Left lung (tissue), 10 donors: ENCODE results near the gene BSPRY. TPM values are rescaled to one million over a fixed set of nuclear protein-coding genes. Genes with fewer than 3 reads are reported as not detected.

Experiments
- ATAC-seq: fragments of 200-7000 bp; cut with Tn5 transposase; one replicate; pipeline ENCODE4 v1.9.1; 2020; ENCODE audit warnings: moderate library complexity
- DNase-seq, 4 donors: peaks; one replicate each; pipeline ENCODE4 v3.0.0-alpha.2; 2013 to 2020
- H3K27ac ChIP-seq, 2 donors: fragments of 200-600 bp; sonication (generic) in 1 of 2; one replicate each; pipeline versions ENCODE4 v1.5.0 to v1.8.0; 2020 to 2021
- H3K27me3 ChIP-seq, 2 donors: fragments of 200-600 bp; sonication (generic) in 1 of 2; one replicate each; pipeline versions ENCODE4 v1.5.0 to v1.8.0; 2020 to 2021
- H3K36me3 ChIP-seq, 2 donors: fragments of 200-600 bp; sonication (generic) in 1 of 2; one replicate each; pipeline versions ENCODE4 v1.5.0 to v1.8.0; 2020 to 2021
- H3K4me1 ChIP-seq, 2 donors: fragments of 200-600 bp; one replicate each; pipeline ENCODE4 v1.8.0; 2021
- H3K4me3 ChIP-seq, 2 donors: fragments of 200-600 bp; sonication (generic) in 1 of 2; one replicate each; pipeline versions ENCODE4 v1.5.0 to v1.8.0; 2020 to 2021; ENCODE audit warnings: mild to moderate bottlenecking in 1 of 2
- H3K9me3 ChIP-seq, 2 donors: fragments of 200-600 bp; sonication (generic) in 1 of 2; one replicate each; pipeline versions ENCODE4 v1.5.0 to v1.8.0; 2020 to 2021
- CTCF ChIP-seq, 2 donors: fragments of 200-600 bp; sonication (generic) in 1 of 2; IDR thresholded peaks; one replicate each; pipeline versions ENCODE4 v1.5.0 to v1.8.0; 2021; ENCODE audit warnings: antibody characterized with exemption in 2 of 2
- intact Hi-C, 2 donors: fragments of 100-400 bp; cut with DNase I; formaldehyde crosslinking; loops; one replicate each; pipeline versions ENCODE4 v1.11.2 to v1.14.2; 2022
- polyA plus RNA-seq, 6 donors: library from polyadenylated mRNA; unstranded; fragments of 120-200 nt; gene quantifications; one replicate each; pipeline ENCODE4 v1.2.1, GENCODE V29; 2013; ENCODE audit not compliant: insufficient read length in 6 of 6
- total RNA-seq, 2 donors: library from RNA; stranded (reverse); fragmentation: NEBNext Ultra II Directional; extraction: Animal tissue kit (Norgen Biotek cat#: 25700); gene quantifications; one replicate each; pipeline ENCODE4 v1.2.1, GENCODE V29; 2021
- donor health status: DM: no; HTN: yes; CAD: no.
- donor health status: DM: no; HTN: no; CAD: no.

The BSPRY gene
- total and polyA plus RNA-seq, 8 donors: 7.5 to 17.9 (median 8.4) TPM

- Histone ChIP-seq H3K36me3 (no peaks in the 10 kb centered on the region), H3K4me1 (peaks cover 11 to 22% of the 10 kb centered on the region in 2 donors), H3K27me3 (peaks cover 11 to 21% of the 10 kb centered on the region in 2 donors), H3K27ac (no peak overlapping the region), H3K4me3 (no peak overlapping the region), H3K9me3 (no peaks in the 10 kb centered on the region)
- intact Hi-C loops: no loop called here
- no peak for TF ChIP-seq CTCF (IDR thresholded peaks at IDR 0.05)
- ATAC-seq (no peak), DNase-seq (no peak)
These were observed 3.7 kb upstream of the BSPRY start for GRCh38 chr9:113345671-113346070.

GRCh38 chr9:113348437-113348836 lies 904 bp upstream of the BSPRY start:
- no peaks in the 10 kb centered on the region for H3K36me3 ChIP-seq
- no peak for ATAC-seq
- H3K27ac ChIP-seq: no peak overlapping the region
- DNase-seq: no peak
- no peaks in the 10 kb centered on the region for H3K9me3 ChIP-seq
- peaks cover 12 to 34% of the 10 kb centered on the region in 2 donors for H3K27me3 ChIP-seq
- H3K4me3 ChIP-seq: no peak overlapping the region
- intact Hi-C loops: no loop called here
- peaks cover 11 to 24% of the 10 kb centered on the region in 2 donors for H3K4me1 ChIP-seq
- no peak for TF ChIP-seq CTCF (IDR thresholded peaks at IDR 0.05)

GRCh38 chr9:113349066-113349444 lies 286 bp upstream of the BSPRY start:
- intact Hi-C loops: no loop called here
- peak overlapping the region in 1 of 2 donors; percentile 53 for H3K4me3 ChIP-seq
- ATAC-seq: peak; percentile 17

GRCh38 chr9:113350107-113350661 lies 843 bp downstream of the BSPRY start:
- Histone ChIP-seq H3K9me3 (no peaks in the 10 kb centered on the region), H3K36me3 (no peaks in the 10 kb centered on the region), H3K27me3 (peaks cover 12 to 34% of the 10 kb centered on the region in 2 donors), H3K27ac (no peak overlapping the region), H3K4me1 (peaks cover 6 to 24% of the 10 kb centered on the region in 2 donors), H3K4me3 (peak overlapping the region; percentile 42 to 53)
- DNase-seq (no peak), ATAC-seq (peak; percentile 55)
- no peak for TF ChIP-seq CTCF (IDR thresholded peaks at IDR 0.05)
- intact Hi-C loops: no loop called here

More at GRCh38 chr9:113349066-113349444, 286 bp upstream of the BSPRY start:
- DNase-seq: no peak
- Histone ChIP-seq H3K27me3 (peaks cover 12 to 34% of the 10 kb centered on the region in 2 donors), H3K36me3 (no peaks in the 10 kb centered on the region), H3K27ac (peak overlapping the region in 1 of 2 donors; percentile 19), H3K4me1 (peaks cover 9 to 24% of the 10 kb centered on the region in 2 donors), H3K9me3 (no peaks in the 10 kb centered on the region)
- no peak for TF ChIP-seq CTCF (IDR thresholded peaks at IDR 0.05)

- no peak for TF ChIP-seq CTCF (IDR thresholded peaks at IDR 0.05)
- no peaks in the 10 kb centered on the region for H3K9me3 ChIP-seq
- no peak for ATAC-seq
- intact Hi-C loops: no loop called here
- peaks cover 12 to 34% of the 10 kb centered on the region in 2 donors for H3K27me3 ChIP-seq
- no peak for DNase-seq
- H3K4me1 ChIP-seq: peaks cover 6 to 24% of the 10 kb centered on the region in 2 donors
- no peaks in the 10 kb centered on the region for H3K36me3 ChIP-seq
- H3K4me3 ChIP-seq: no peak overlapping the region
- no peak overlapping the region for H3K27ac ChIP-seq
These were observed 1.6 kb downstream of the BSPRY start for GRCh38 chr9:113350937-113351336.
